Peyer's patch (tissue), 4 donors: ENCODE measurements around the gene HEXD. TPM values are rescaled to one million over a fixed set of nuclear protein-coding genes. Genes with fewer than 3 reads are reported as not detected.

ENCODE experiments used
- DNase-seq, 3 donors: peaks; one replicate each; pipeline ENCODE4 v3.0.0-alpha.2; 2017 to 2019
- H3K27ac ChIP-seq, 4 donors: fragments of 200-600 bp; sonication (generic); one replicate each; pipeline ENCODE4 v1.5.1; 2016 to 2019
- H3K27me3 ChIP-seq, 2 donors: fragments of 200-600 bp; sonication (generic); one replicate each; pipeline ENCODE4 v1.5.1; 2019
- H3K36me3 ChIP-seq, 3 donors: fragments of 200-600 bp; sonication (generic); one replicate each; pipeline ENCODE4 v1.5.1; 2016 to 2019
- H3K4me1 ChIP-seq, 4 donors: fragments of 200-600 bp; sonication (generic); one replicate each; pipeline ENCODE4 v1.5.1; 2016 to 2019
- H3K4me3 ChIP-seq, 4 donors: fragments of 200-600 bp; sonication (generic); 1 replicate in 3 of 4; 2 replicates in 1 of 4; pipeline ENCODE4 v1.5.1; 2016 to 2019; ENCODE audit warnings: mild to moderate bottlenecking in 1 of 4
- H3K9me3 ChIP-seq, 4 donors: fragments of 200-600 bp; sonication (generic); one replicate each; pipeline ENCODE4 v1.5.1; 2016 to 2019; ENCODE audit warnings: mild to moderate bottlenecking in 1 of 4
- CTCF ChIP-seq, 6 experiments: fragments of 450-650 bp in 4 of 6; fragments of 200-600 bp in 2 of 6; sonication (generic) in 1 of 6; IDR thresholded peaks; one replicate each; pipeline ENCODE4 v1.5.1; 2017 to 2019; ENCODE audit warnings: antibody characterized with exemption in 6 of 6, mild to moderate bottlenecking in 3 of 6, moderate library complexity in 1 of 6
- POLR2A ChIP-seq, 2 donors: fragments of 450-650 bp; IDR thresholded peaks; one replicate each; pipeline ENCODE4 v1.5.1; 2017; ENCODE audit warnings: antibody characterized with exemption in 2 of 2, mild to moderate bottlenecking in 2 of 2, moderate library complexity in 2 of 2
- total RNA-seq, 4 donors: library from RNA; depleted of rRNA; stranded (reverse); fragments of >200 nt; gene quantifications; one replicate each; pipeline ENCODE4 v1.1.0, GENCODE V29; 2016

HEXD gene
- total RNA-seq, 4 donors from 2014 or later = 42.7 to 128 (median 80.5) TPM

- Histone ChIP-seq H3K36me3 (peaks cover 0 to 21% (median 0%) of the 10 kb centered on the region in 3 donors), H3K27me3 (no peaks in the 10 kb centered on the region), H3K27ac (no peak overlapping the region), H3K4me1 (peaks cover 0 to 4% (median 2%) of the 10 kb centered on the region in 4 donors), H3K4me3 (no peak overlapping the region), H3K9me3 (no peaks in the 10 kb centered on the region)
- DNase-seq = no peak
- no peak for TF ChIP-seq CTCF (IDR thresholded peaks at IDR 0.05)
- no peak for TF ChIP-seq POLR2A (IDR thresholded peaks at IDR 0.05)
Observed at GRCh38 chr17:82405051-82405450, 13.1 kb upstream of the HEXD start.

GRCh38 chr17:82406131-82406671 lies 11.9 kb upstream of the HEXD start:
- DNase-seq = no peak
- TF ChIP-seq POLR2A (IDR thresholded peaks at IDR 0.05) = no peak
- no peak for TF ChIP-seq CTCF (IDR thresholded peaks at IDR 0.05)
- H3K36me3 ChIP-seq = peaks cover 0 to 21% (median 0%) of the 10 kb centered on the region in 3 donors

DNA sequence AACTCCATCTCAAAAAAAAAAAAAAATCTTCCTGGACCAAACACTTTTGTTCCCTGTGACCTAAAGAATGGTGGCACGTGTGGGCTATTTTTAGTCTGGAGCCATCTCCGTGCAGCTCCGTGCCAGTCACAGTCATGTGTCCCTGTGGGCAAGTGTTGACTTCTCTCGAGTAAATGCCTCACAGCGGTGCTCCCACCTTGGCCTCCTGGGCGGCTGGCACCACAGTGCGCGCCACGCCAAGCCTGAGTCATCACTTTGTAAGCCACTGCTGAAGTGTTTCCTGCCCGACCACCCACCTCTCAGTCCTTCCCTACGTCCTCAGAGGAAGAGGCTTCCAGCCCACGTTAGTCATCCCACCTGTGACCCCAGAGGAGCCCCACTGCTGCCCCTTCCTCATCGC lies 10.9 kb upstream of the HEXD start:
- Histone ChIP-seq H3K4me1 (no peaks in the 10 kb centered on the region), H3K27ac (no peak overlapping the region), H3K36me3 (peaks cover 0 to 21% (median 0%) of the 10 kb centered on the region in 3 donors), H3K27me3 (no peaks in the 10 kb centered on the region), H3K4me3 (no peak overlapping the region), H3K9me3 (no peaks in the 10 kb centered on the region)
- TF ChIP-seq CTCF (IDR thresholded peaks at IDR 0.05) (no peak), POLR2A (IDR thresholded peaks at IDR 0.05) (no peak)
- DNase-seq = no peak

More at GRCh38 chr17:82406131-82406671, 11.9 kb upstream of the HEXD start:
- Histone ChIP-seq H3K4me3 (no peak overlapping the region), H3K27me3 (no peaks in the 10 kb centered on the region), H3K9me3 (no peaks in the 10 kb centered on the region), H3K27ac (no peak overlapping the region), H3K4me1 (peaks cover 0 to 2% (median 1%) of the 10 kb centered on the region in 4 donors)

GRCh38 chr17:82408288-82408937 lies 9.7 kb upstream of the HEXD start:
- Histone ChIP-seq H3K36me3 (peaks cover 0 to 14% (median 0%) of the 10 kb centered on the region in 3 donors), H3K4me1 (no peaks in the 10 kb centered on the region), H3K4me3 (no peak overlapping the region), H3K9me3 (no peaks in the 10 kb centered on the region), H3K27me3 (no peaks in the 10 kb centered on the region), H3K27ac (no peak overlapping the region)
- DNase-seq = no peak
- TF ChIP-seq POLR2A (IDR thresholded peaks at IDR 0.05) (no peak), CTCF (IDR thresholded peaks at IDR 0.05) (no peak)

GRCh38 chr17:82408938-82409318 lies 9.2 kb upstream of the HEXD start:
- H3K27me3 ChIP-seq = no peaks in the 10 kb centered on the region
- DNase-seq = no peak
- no peaks in the 10 kb centered on the region for H3K9me3 ChIP-seq
- no peaks in the 10 kb centered on the region for H3K4me1 ChIP-seq
- peaks cover 0 to 9% (median 0%) of the 10 kb centered on the region in 3 donors for H3K36me3 ChIP-seq
- no peak for TF ChIP-seq CTCF (IDR thresholded peaks at IDR 0.05)
- no peak for TF ChIP-seq POLR2A (IDR thresholded peaks at IDR 0.05)
- H3K4me3 ChIP-seq = no peak overlapping the region
- no peak overlapping the region for H3K27ac ChIP-seq
